ENCODE measurements around the gene IPO5.
A peak's percentile ranks its signal among the peaks of the same experiment; 100 is the strongest.

The IPO5 gene

DNA sequence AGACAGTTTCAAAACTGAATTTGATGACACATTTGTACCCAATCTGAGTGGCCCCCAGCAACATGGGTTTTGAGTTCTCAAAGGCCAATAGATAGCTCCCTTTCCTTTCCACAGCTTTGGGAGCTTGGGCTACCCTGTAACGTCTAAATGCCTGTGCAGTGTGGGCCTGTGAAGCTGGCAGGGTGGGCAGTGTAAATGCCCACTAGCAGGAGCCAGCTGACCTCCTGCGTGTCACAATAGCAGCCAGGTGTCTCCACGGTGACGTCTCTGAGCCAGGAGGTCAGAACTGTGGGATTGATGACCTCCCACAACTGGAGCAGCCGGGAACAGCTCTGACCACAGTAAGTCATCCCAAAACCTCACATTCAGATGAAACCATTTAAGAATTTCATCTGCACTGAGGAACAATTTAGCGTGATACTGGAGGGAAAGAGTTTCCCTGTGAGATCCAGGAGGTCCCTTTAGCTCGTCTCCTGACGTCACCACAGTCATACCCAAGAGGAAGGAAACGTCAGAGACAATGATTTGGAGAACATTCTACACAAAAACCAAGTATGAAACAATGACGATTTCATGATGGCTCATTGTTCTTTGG, at the start of gene IPO5:
TSS of gene IPO5 (plus strand) at position 300 of the 595 bp plus-strand sequence. CDS start 23,022 bp downstream, outside the sequence.
- H3K4me3 ChIP-seq (ENCODE audit: low read depth, low read length): no peak within 1 kb of the TSS
- TF ChIP-seq, protein P1, sequence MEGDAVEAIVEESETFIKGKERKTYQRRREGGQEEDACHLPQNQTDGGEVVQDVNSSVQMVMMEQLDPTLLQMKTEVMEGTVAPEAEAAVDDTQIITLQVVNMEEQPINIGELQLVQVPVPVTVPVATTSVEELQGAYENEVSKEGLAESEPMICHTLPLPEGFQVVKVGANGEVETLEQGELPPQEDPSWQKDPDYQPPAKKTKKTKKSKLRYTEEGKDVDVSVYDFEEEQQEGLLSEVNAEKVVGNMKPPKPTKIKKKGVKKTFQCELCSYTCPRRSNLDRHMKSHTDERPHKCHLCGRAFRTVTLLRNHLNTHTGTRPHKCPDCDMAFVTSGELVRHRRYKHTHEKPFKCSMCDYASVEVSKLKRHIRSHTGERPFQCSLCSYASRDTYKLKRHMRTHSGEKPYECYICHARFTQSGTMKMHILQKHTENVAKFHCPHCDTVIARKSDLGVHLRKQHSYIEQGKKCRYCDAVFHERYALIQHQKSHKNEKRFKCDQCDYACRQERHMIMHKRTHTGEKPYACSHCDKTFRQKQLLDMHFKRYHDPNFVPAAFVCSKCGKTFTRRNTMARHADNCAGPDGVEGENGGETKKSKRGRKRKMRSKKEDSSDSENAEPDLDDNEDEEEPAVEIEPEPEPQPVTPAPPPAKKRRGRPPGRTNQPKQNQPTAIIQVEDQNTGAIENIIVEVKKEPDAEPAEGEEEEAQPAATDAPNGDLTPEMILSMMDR (IDR thresholded peaks at IDR 0.05; ENCODE audit: control insufficient read depth, extremely low read depth, insufficient read depth): no peak
- no peak for DNase-seq (ENCODE audit: low read depth)

DNA sequence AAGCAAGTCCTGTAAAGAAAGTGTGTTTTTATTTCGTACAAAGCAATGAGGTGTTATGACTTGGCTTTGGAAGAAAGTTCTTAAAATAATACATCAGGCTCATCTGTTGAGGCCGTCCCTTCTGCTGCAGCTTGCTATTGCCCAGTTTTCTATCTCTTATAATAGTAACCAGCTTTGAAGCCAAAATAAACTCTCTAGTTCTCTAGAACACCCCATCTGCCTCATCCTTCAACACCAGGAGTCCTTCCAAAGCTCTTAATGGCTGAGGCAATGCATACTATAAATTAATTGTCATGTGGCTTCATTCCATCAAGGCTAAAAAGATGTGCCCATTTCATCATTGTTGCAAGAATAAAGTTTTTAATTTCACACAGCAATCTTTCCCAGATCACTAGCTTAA, 49.4 kb upstream of the IPO5 start:
- H3K4me3 ChIP-seq (ENCODE audit: low read depth, low read length): no peak overlapping the region
- no peak for DNase-seq (ENCODE audit: low read depth)
- TF ChIP-seq, protein P1 (IDR thresholded peaks at IDR 0.05; ENCODE audit: control insufficient read depth, extremely low read depth, insufficient read depth): no peak

DNA sequence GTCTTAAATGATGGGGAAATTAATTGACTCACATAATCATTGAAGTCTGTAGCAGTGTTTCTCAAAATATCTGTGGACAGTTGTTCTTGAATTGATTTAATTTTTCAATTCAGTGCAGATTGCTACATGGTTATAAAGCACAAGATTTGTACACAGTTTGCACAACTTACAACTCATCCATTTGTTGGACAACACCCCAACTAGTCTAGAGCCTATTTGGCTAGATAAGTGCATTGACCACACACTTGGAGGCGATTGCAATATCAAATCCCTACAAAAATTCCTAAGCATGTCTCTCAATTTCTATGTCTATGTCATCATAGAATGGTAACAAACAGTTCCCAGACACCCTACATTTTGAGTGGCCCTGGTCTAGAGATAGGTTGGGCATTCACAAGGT, 48.0 kb upstream of the IPO5 start:
- no peak for DNase-seq (ENCODE audit: low read depth)
- TF ChIP-seq, protein P1 (IDR thresholded peaks at IDR 0.05; ENCODE audit: control insufficient read depth, extremely low read depth, insufficient read depth): no peak
- no peak overlapping the region for H3K4me3 ChIP-seq (ENCODE audit: low read depth, low read length)

DNA sequence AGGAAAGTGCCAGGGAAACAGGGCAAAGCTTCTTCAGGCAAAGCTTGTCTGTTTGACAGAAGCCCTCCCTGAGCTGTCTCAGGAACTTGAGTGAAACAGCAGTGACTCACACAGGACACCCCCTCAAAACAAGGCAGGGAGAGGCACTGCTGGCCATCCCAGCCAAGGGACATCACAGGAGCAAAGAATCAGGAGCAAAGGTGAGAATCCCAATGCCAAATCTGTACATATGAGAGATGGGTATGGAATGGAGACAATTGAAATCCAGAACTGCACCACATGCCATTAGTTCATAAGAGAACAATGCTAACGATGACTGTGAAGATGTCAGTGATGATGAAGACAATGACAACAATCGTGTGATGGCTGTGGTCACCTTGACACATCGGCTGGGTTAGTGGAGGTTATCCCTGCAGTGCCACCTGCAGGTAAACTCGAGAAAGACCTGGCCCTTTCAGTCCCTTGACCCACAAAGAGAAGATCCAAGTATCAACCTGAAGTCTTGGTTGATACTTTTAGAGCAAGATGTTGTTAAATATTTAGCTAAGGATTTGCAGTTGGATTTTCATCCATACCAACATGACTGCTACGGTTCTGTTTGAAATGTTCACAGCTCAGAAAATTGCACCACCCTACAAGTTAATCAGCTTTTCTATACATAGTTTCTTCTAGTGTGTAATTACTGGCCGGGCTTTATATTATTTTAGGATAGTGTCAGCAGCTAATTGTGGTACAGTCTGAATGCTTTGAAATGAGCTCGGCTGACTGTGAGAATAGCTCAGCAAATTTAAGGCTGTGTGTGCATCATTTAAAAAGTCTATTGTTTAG, 42.0 kb upstream of the IPO5 start:
- DNase-seq (ENCODE audit: low read depth): no peak
- TF ChIP-seq, protein P1 (IDR thresholded peaks at IDR 0.05; ENCODE audit: control insufficient read depth, extremely low read depth, insufficient read depth): peak; percentile 50; the same call in 1 of the 2 replicates
- H3K4me3 ChIP-seq (ENCODE audit: low read depth, low read length): no peak overlapping the region

DNA sequence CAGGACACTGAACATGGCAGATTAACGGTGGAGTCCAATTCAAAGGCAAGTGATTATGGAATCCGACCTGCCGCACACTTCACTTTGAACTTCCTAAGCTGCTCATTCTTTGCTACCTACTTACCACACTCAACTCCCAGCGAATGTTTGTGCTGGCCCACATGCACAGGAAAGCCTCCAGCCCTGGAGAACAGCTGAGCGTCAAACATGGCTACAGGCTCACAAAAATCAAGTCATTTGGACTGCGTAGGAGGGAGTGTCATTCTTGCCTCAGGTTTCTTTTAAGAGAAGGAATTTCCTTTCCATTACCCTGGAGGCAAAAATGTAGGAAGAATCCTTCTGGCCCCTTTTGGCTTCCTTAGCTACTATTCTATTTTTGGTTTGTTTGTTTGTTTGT, 41.3 kb upstream of the IPO5 start:
- TF ChIP-seq, protein P1 (IDR thresholded peaks at IDR 0.05; ENCODE audit: control insufficient read depth, extremely low read depth, insufficient read depth): no peak

DNA sequence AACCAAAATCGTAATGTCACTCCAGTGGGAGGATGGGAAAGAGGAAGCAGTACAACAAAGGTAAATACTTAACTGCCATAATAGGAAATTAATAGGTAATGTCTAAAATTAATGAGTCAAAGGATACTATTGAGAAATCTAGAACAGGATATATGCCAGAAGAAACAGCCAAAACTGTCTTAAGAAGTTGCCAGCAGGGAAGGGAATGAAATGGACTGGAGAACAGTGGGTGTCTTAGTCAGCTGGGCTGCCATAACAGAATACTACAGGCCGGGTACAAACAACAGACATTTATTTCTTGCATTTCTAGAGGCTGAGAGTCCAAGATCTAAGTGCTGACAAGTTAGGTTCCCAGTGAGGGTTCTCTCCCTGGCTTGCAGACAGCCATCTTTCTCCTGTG, 40.3 kb upstream of the IPO5 start:
- TF ChIP-seq, protein P1 (IDR thresholded peaks at IDR 0.05; ENCODE audit: control insufficient read depth, extremely low read depth, insufficient read depth): no peak
- DNase-seq (ENCODE audit: low read depth): no peak
- no peak overlapping the region for H3K4me3 ChIP-seq (ENCODE audit: low read depth, low read length)

More for the DNA sequence above, 41.3 kb upstream of the IPO5 start:
- H3K4me3 ChIP-seq (ENCODE audit: low read depth, low read length): no peak overlapping the region
- DNase-seq (ENCODE audit: low read depth): no peak
